K562 (cell line): ENCODE measurements around the gene EXOC4. TPM values are rescaled to one million over a fixed set of nuclear protein-coding genes. Genes with fewer than 3 reads are reported as not detected.

Experiments used
- BRD9 ChIP-seq: fragments of 450-650 bp; IDR thresholded peaks from 2 replicates; pipeline ENCODE4 v1.6.1; 2018; ENCODE audit warnings: low read depth; ENCODE audit not compliant: partially characterized antibody
- CBFA2T2 ChIP-seq: fragments of 450-650 bp; conservative IDR thresholded peaks from 2 replicates; pipeline ENCODE4 v1.6.1; 2017; ENCODE audit warnings: mild to moderate bottlenecking
- EWSR1 ChIP-seq: fragments of 450-650 bp; IDR thresholded peaks from 2 replicates; pipeline ENCODE4 v1.6.1; 2018; ENCODE audit warnings: borderline replicate concordance, mild to moderate bottlenecking, low read depth, moderate library complexity; ENCODE audit not compliant: partially characterized antibody
- GABPB2 ChIP-seq: fragments of 250-450 bp; sonication (Bioruptor Pico); conservative IDR thresholded peaks from 2 replicates; pipeline ENCODE4 v1.5.1; 2021; ENCODE audit warnings: mild to moderate bottlenecking
- MED1 ChIP-seq: sonication (generic); formaldehyde crosslinking; IDR thresholded peaks from 2 replicates; pipeline ENCODE4 v1.8.1; 2023; ENCODE audit warnings: missing genetic modification reagents, borderline replicate concordance
- NCOR1 ChIP-seq: fragments of 450-650 bp; IDR thresholded peaks from 2 replicates; pipeline ENCODE4 v1.6.1; 2016; ENCODE audit warnings: mild to moderate bottlenecking, moderate library complexity
- NFE2L1 ChIP-seq: fragments of 450-650 bp; IDR thresholded peaks from 2 replicates; pipeline ENCODE4 v1.6.1; 2016; ENCODE audit warnings: missing genetic modification characterization, low read depth, mild to moderate bottlenecking, missing compliant biosample characterization, moderate library complexity, borderline replicate concordance
- NFXL1 ChIP-seq: fragments of 450-650 bp; formaldehyde crosslinking; IDR thresholded peaks from 2 replicates; pipeline ENCODE4 v1.4.0; 2021; ENCODE audit warnings: mild to moderate bottlenecking
- RBM25 ChIP-seq: fragments of 200-400 bp; formaldehyde crosslinking; IDR thresholded peaks from 2 replicates; pipeline ENCODE4 v1.6.1; 2018; ENCODE audit warnings: low read length, low read depth, moderate library complexity; ENCODE audit not compliant: severe bottlenecking
- RNF2 ChIP-seq: sonication (generic); IDR thresholded peaks from 2 replicates; pipeline ENCODE4 v1.6.1; 2016
- ZBTB7A ChIP-seq: IDR thresholded peaks from 2 replicates; pipeline ENCODE4 v1.6.1; 2011; ENCODE audit warnings: low read depth, mild to moderate bottlenecking, low read length, moderate library complexity, borderline replicate concordance; ENCODE audit not compliant: control insufficient read depth
- ZNF347 ChIP-seq: fragments of 450-650 bp; formaldehyde crosslinking; IDR thresholded peaks from 2 replicates; pipeline ENCODE4 v1.4.0; 2020; ENCODE audit warnings: low read depth, mild to moderate bottlenecking, moderate library complexity
- ZNF384 ChIP-seq: IDR thresholded peaks from 2 replicates; pipeline ENCODE4 v1.6.1; 2012; ENCODE audit warnings: low read depth, low read length, improper control_type of control experiment
- ZNF561 ChIP-seq: fragments of 450-650 bp; formaldehyde crosslinking; conservative IDR thresholded peaks from 2 replicates; pipeline ENCODE4 v1.4.0; 2020; ENCODE audit warnings: mild to moderate bottlenecking, moderate library complexity
- ZNF668 ChIP-seq: fragments of 250-450 bp; sonication (Bioruptor Pico); IDR thresholded peaks from 2 replicates; pipeline ENCODE4 v1.8.0; 2022; ENCODE audit warnings: mild to moderate bottlenecking, inconsistent platforms
- polyA plus RNA-seq, 8 experiments: library from polyadenylated mRNA; depleted of rRNA in 4 of 8; stranded (reverse) in 5 of 8; unstranded in 3 of 8; fragments of >200 nt; fragmentation: Nextera tagmentation in 2 of 8; fragmentation: Illumina TruSeq in 1 of 8; extraction: Ambion mirVana in 2 of 8; extraction: Trizol in 1 of 8; gene quantifications; 2 replicates each; pipeline versions ENCODE4 v1.2.1 to v1.2.3, GENCODE V29; 2011 to 2014; ENCODE audit warnings: inconsistent platforms in 1 of 8, missing spikeins in 1 of 8
- total RNA-seq, 7 experiments: library from RNA; depleted of rRNA in 6 of 7; stranded (reverse); fragments of >200 nt in 6 of 7; fragmentation: Illumina TruSeq in 2 of 7; extraction: Trizol in 2 of 7; gene quantifications; 2 replicates each; pipeline versions ENCODE4 v1.2.1 to v1.2.3, GENCODE V29; 2011 to 2021; ENCODE audit warnings: low replicate concordance in 1 of 7
- TF ChIP-seq, protein P1 (sequence below), 2 experiments: fragments of 450-650 bp in 1 of 2; sonication (generic) in 1 of 2; formaldehyde crosslinking in 1 of 2; IDR thresholded peaks; 2 replicates each; pipeline versions ENCODE4 v1.7.1 to v1.9.0; 2016 to 2022; ENCODE audit warnings: inconsistent platforms in 1 of 2, mild to moderate bottlenecking in 1 of 2, missing genetic modification reagents in 1 of 2

The EXOC4 gene
- total and polyA plus RNA-seq, 9 of the 15 experiments (the other 6 are each of a cell fraction or from before 2014, with no cell fraction given): 18.5 to 73.1 (median 46.6) TPM

DNA sequence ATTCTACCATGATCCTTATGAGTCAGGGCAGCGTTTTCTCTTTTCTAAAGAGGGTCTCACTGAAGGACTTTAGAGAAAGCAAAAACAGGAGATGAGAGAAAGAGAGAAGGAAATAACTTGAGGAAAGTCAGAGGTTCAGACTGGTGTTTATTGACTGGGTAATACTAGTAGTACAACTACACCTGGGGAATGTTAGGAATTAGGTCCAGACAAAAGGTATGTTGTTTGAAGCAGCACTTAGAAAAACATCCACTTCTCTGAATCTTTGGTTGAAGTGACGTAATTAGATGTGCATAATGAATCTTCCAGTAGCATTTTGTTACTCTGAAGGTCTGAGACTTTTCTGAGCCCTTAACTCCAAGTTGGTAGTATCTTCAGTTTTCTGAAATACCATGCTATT is 494.0 kb downstream of the EXOC4 start (continued):
- TF ChIP-seq, protein P1, sequence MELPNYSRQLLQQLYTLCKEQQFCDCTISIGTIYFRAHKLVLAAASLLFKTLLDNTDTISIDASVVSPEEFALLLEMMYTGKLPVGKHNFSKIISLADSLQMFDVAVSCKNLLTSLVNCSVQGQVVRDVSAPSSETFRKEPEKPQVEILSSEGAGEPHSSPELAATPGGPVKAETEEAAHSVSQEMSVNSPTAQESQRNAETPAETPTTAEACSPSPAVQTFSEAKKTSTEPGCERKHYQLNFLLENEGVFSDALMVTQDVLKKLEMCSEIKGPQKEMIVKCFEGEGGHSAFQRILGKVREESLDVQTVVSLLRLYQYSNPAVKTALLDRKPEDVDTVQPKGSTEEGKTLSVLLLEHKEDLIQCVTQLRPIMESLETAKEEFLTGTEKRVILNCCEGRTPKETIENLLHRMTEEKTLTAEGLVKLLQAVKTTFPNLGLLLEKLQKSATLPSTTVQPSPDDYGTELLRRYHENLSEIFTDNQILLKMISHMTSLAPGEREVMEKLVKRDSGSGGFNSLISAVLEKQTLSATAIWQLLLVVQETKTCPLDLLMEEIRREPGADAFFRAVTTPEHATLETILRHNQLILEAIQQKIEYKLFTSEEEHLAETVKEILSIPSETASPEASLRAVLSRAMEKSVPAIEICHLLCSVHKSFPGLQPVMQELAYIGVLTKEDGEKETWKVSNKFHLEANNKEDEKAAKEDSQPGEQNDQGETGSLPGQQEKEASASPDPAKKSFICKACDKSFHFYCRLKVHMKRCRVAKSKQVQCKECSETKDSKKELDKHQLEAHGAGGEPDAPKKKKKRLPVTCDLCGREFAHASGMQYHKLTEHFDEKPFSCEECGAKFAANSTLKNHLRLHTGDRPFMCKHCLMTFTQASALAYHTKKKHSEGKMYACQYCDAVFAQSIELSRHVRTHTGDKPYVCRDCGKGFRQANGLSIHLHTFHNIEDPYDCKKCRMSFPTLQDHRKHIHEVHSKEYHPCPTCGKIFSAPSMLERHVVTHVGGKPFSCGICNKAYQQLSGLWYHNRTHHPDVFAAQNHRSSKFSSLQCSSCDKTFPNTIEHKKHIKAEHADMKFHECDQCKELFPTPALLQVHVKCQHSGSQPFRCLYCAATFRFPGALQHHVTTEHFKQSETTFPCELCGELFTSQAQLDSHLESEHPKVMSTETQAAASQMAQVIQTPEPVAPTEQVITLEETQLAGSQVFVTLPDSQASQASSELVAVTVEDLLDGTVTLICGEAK (IDR thresholded peaks at IDR 0.05): no peak
- TF ChIP-seq, protein P1 (CRISPR knock-in tag; IDR thresholded peaks at IDR 0.05): no peak
- TF ChIP-seq NFE2L1 (no peak), CBFA2T2 (no peak), BRD9 (no peak), RNF2 (no peak), ZBTB7A (no peak), ZNF561 (CRISPR knock-in tag) (no peak), MED1 (CRISPR knock-in tag) (no peak), NCOR1 (no peak), GABPB2 (CRISPR knock-in tag) (no peak), NFXL1 (CRISPR knock-in tag) (no peak), RBM25 (no peak), ZNF347 (CRISPR knock-in tag) (no peak), ZNF668 (no peak), ZNF384 (no peak), EWSR1 (no peak)
